ENCODE measurements around the gene FOXI2. TPM values are rescaled to one million over a fixed set of nuclear protein-coding genes. Genes with fewer than 3 reads are reported as not detected.

FOXI2 gene
- total and polyA plus RNA-seq, 2 donors (not counting 1 experiment from before 2014, with no cell fraction given), result not detected

GRCh38 chr10:127755753-127756152, 18.8 kb downstream of the FOXI2 start:
- Histone ChIP-seq H3K27me3 (ENCODE audit: control insufficient read depth, insufficient read depth, low read length) (no peaks in the 10 kb centered on the region), H3K9me3 (ENCODE audit: control insufficient read depth, insufficient read depth, low read depth, low read length) (no peaks in the 10 kb centered on the region), H3K4me2 (ENCODE audit: extremely low read depth, insufficient read depth, low read length) (no peak overlapping the region), H3K4me3 (replicated peaks in 1 of 4; ENCODE audit: control extremely low read depth in 1 of 4, insufficient read depth in 1 of 4, low read depth in 3 of 4, low read length in 4 of 4) (no peak overlapping the region), H4K20me1 (ENCODE audit: control insufficient read depth, extremely low read depth, insufficient read depth, low read length) (no peaks in the 10 kb centered on the region), H3K27ac (ENCODE audit: insufficient read depth, low read length) (no peak overlapping the region), H3K36me3 (ENCODE audit: control insufficient read depth, insufficient read depth, low read length) (no peaks in the 10 kb centered on the region), H2AFZ (ENCODE audit: low read length) (no peak overlapping the region), H3K79me2 (ENCODE audit: control insufficient read depth, insufficient read depth, low read length) (no peaks in the 10 kb centered on the region), H3K9ac (ENCODE audit: insufficient read depth, low read length) (no peak overlapping the region), H3K4me1 (ENCODE audit: control insufficient read depth, extremely low read depth, insufficient read depth, low read length) (no peaks in the 10 kb centered on the region)
- no peak for TF ChIP-seq CTCF (conservative IDR thresholded peaks at IDR 0.05 in 1 of 2, IDR thresholded peaks at IDR 0.05 in 1 of 2; ENCODE audit: low read depth in 1 of 2, low read length in 2 of 2)
- no peak for TF ChIP-seq EZH2 (IDR thresholded peaks at IDR 0.05; ENCODE audit: low read length, missing control alignments)
- no peak for DNase-seq (ENCODE audit: low read depth in 2 of 2)

GRCh38 chr10:127756264-127756663, 19.3 kb downstream of the FOXI2 start:
- Histone ChIP-seq H3K36me3 (ENCODE audit: control insufficient read depth, insufficient read depth, low read length) (no peaks in the 10 kb centered on the region), H3K4me3 (replicated peaks in 1 of 4; ENCODE audit: control extremely low read depth in 1 of 4, insufficient read depth in 1 of 4, low read depth in 3 of 4, low read length in 4 of 4) (no peak overlapping the region), H3K4me1 (ENCODE audit: control insufficient read depth, extremely low read depth, insufficient read depth, low read length) (no peaks in the 10 kb centered on the region), H3K79me2 (ENCODE audit: control insufficient read depth, insufficient read depth, low read length) (no peaks in the 10 kb centered on the region), H2AFZ (ENCODE audit: low read length) (no peak overlapping the region), H4K20me1 (ENCODE audit: control insufficient read depth, extremely low read depth, insufficient read depth, low read length) (no peaks in the 10 kb centered on the region), H3K9ac (ENCODE audit: insufficient read depth, low read length) (no peak overlapping the region), H3K27ac (ENCODE audit: insufficient read depth, low read length) (no peak overlapping the region), H3K4me2 (ENCODE audit: extremely low read depth, insufficient read depth, low read length) (no peak overlapping the region), H3K9me3 (ENCODE audit: control insufficient read depth, insufficient read depth, low read depth, low read length) (no peaks in the 10 kb centered on the region), H3K27me3 (ENCODE audit: control insufficient read depth, insufficient read depth, low read length) (no peaks in the 10 kb centered on the region)
- no peak for TF ChIP-seq EZH2 (IDR thresholded peaks at IDR 0.05; ENCODE audit: low read length, missing control alignments)
- TF ChIP-seq CTCF (conservative IDR thresholded peaks at IDR 0.05 in 1 of 2, IDR thresholded peaks at IDR 0.05 in 1 of 2; ENCODE audit: low read depth in 1 of 2, low read length in 2 of 2), result no peak
- no peak for DNase-seq (ENCODE audit: low read depth in 2 of 2)

- Histone ChIP-seq H3K4me3 (replicated peaks in 1 of 4; ENCODE audit: control extremely low read depth in 1 of 4, insufficient read depth in 1 of 4, low read depth in 3 of 4, low read length in 4 of 4) (no peak overlapping the region), H3K9me3 (ENCODE audit: control insufficient read depth, insufficient read depth, low read depth, low read length) (no peaks in the 10 kb centered on the region), H3K27me3 (ENCODE audit: control insufficient read depth, insufficient read depth, low read length) (no peaks in the 10 kb centered on the region), H3K79me2 (ENCODE audit: control insufficient read depth, insufficient read depth, low read length) (no peaks in the 10 kb centered on the region), H3K9ac (ENCODE audit: insufficient read depth, low read length) (no peak overlapping the region), H3K27ac (ENCODE audit: insufficient read depth, low read length) (no peak overlapping the region), H3K4me1 (ENCODE audit: control insufficient read depth, extremely low read depth, insufficient read depth, low read length) (no peaks in the 10 kb centered on the region), H3K36me3 (ENCODE audit: control insufficient read depth, insufficient read depth, low read length) (no peaks in the 10 kb centered on the region), H4K20me1 (ENCODE audit: control insufficient read depth, extremely low read depth, insufficient read depth, low read length) (no peaks in the 10 kb centered on the region), H3K4me2 (ENCODE audit: extremely low read depth, insufficient read depth, low read length) (no peak overlapping the region), H2AFZ (ENCODE audit: low read length) (no peak overlapping the region)
- no peak for DNase-seq (ENCODE audit: low read depth in 2 of 2)
- TF ChIP-seq EZH2 (IDR thresholded peaks at IDR 0.05; ENCODE audit: low read length, missing control alignments) (no peak), CTCF (conservative IDR thresholded peaks at IDR 0.05 in 1 of 2, IDR thresholded peaks at IDR 0.05 in 1 of 2; ENCODE audit: low read depth in 1 of 2, low read length in 2 of 2) (no peak)
Observed at GRCh38 chr10:127757033-127757432, 20.0 kb downstream of the FOXI2 start.

Measured in fibroblast of lung (primary cell).